Liver (tissue), 9 donors: Measurements from ENCODE around the gene IFNGR1. TPM values are rescaled to one million over a fixed set of nuclear protein-coding genes. Genes with fewer than 3 reads are reported as not detected.
A peak's percentile ranks its signal among the peaks of the same experiment; 100 is the strongest.

Experiments used
- DNase-seq: peaks from one replicate; pipeline ENCODE4 v3.0.0-alpha.2; 2017; ENCODE audit warnings: low spot score
- H3K27ac ChIP-seq, 2 donors: one replicate each; pipeline ENCODE4 v1.7.0; 2013; ENCODE audit warnings: inconsistent platforms in 2 of 2, low read length in 2 of 2, control low read depth in 1 of 2, low read depth in 1 of 2, mild to moderate bottlenecking in 1 of 2
- H3K27me3 ChIP-seq, 4 donors: one replicate each; pipeline versions ENCODE4 v1.6.1 to v1.7.0; 2013; ENCODE audit warnings: low read length in 3 of 4, inconsistent platforms in 1 of 4, mild to moderate bottlenecking in 1 of 4, moderate library complexity in 1 of 4; ENCODE audit not compliant: control insufficient read depth in 4 of 4, insufficient read depth in 4 of 4
- H3K36me3 ChIP-seq, 4 donors: one replicate each; pipeline versions ENCODE4 v1.6.1 to v1.7.0; 2013; ENCODE audit warnings: low read length in 3 of 4, mild to moderate bottlenecking in 3 of 4, low read depth in 1 of 4, moderate library complexity in 1 of 4; ENCODE audit not compliant: control insufficient read depth in 4 of 4, insufficient read depth in 3 of 4
- H3K4me1 ChIP-seq, 4 donors: one replicate each; pipeline versions ENCODE4 v1.6.1 to v1.7.0; 2013; ENCODE audit warnings: low read length in 3 of 4, mild to moderate bottlenecking in 3 of 4, moderate library complexity in 1 of 4; ENCODE audit not compliant: control insufficient read depth in 4 of 4, insufficient read depth in 4 of 4
- H3K4me3 ChIP-seq, 3 donors: one replicate each; pipeline versions ENCODE4 v1.6.1 to v1.7.0; 2013; ENCODE audit warnings: low read length in 3 of 3, control low read depth in 1 of 3, low read depth in 1 of 3, mild to moderate bottlenecking in 1 of 3
- H3K9ac ChIP-seq, 2 donors: one replicate each; pipeline ENCODE4 v1.7.0; 2013; ENCODE audit warnings: low read length in 2 of 2, mild to moderate bottlenecking in 2 of 2, moderate library complexity in 2 of 2, control low read depth in 1 of 2, low read depth in 1 of 2
- H3K9me3 ChIP-seq, 4 donors: one replicate each; pipeline versions ENCODE4 v1.6.1 to v1.7.0; 2013; ENCODE audit warnings: low read length in 3 of 4; ENCODE audit not compliant: control insufficient read depth in 4 of 4
- ATF3 ChIP-seq: IDR thresholded peaks from 2 replicates; pipeline ENCODE4 v1.6.1; 2016; ENCODE audit warnings: antibody characterized with exemption
- CTCF ChIP-seq: fragments of 150-350 bp; IDR thresholded peaks from 2 replicates; pipeline ENCODE4 v1.5.1; 2017; ENCODE audit warnings: improper control_type of control experiment, low read depth, low read length; ENCODE audit not compliant: missing input control
- EGR1 ChIP-seq, 2 donors: IDR thresholded peaks; 2 replicates each; pipeline ENCODE4 v1.6.1; 2016 to 2018; ENCODE audit warnings: antibody characterized with exemption in 2 of 2, low read depth in 2 of 2
- FOXA1 ChIP-seq: IDR thresholded peaks from 2 replicates; pipeline ENCODE4 v1.6.1; 2016; ENCODE audit warnings: antibody characterized with exemption
- FOXA2 ChIP-seq: IDR thresholded peaks from 2 replicates; pipeline ENCODE4 v1.6.1; 2016; ENCODE audit warnings: antibody characterized with exemption
- GABPA ChIP-seq, 2 donors: IDR thresholded peaks in 1 of 2; conservative IDR thresholded peaks in 1 of 2; 2 replicates each; pipeline ENCODE4 v1.6.1; 2016; ENCODE audit warnings: antibody characterized with exemption in 2 of 2, mild to moderate bottlenecking in 1 of 2, moderate library complexity in 1 of 2
- HNF4A ChIP-seq, 2 donors: conservative IDR thresholded peaks; 2 replicates each; pipeline ENCODE4 v1.6.1; 2016; ENCODE audit warnings: antibody characterized with exemption in 2 of 2, mild to moderate bottlenecking in 2 of 2
- HNF4G ChIP-seq: IDR thresholded peaks from 2 replicates; pipeline ENCODE4 v1.6.1; 2016; ENCODE audit warnings: antibody characterized with exemption
- JUND ChIP-seq, 2 donors: IDR thresholded peaks; 2 replicates each; pipeline ENCODE4 v1.6.1; 2016; ENCODE audit warnings: antibody characterized with exemption in 2 of 2
- NR2F2 ChIP-seq: IDR thresholded peaks from 2 replicates; pipeline ENCODE4 v1.6.1; 2016; ENCODE audit warnings: antibody characterized with exemption
- RAD21 ChIP-seq, 2 donors: IDR thresholded peaks; 2 replicates each; pipeline ENCODE4 v1.6.1; 2016; ENCODE audit warnings: antibody characterized with exemption in 2 of 2, mild to moderate bottlenecking in 2 of 2
- REST ChIP-seq: IDR thresholded peaks from 2 replicates; pipeline ENCODE4 v1.6.1; 2016; ENCODE audit warnings: antibody characterized with exemption, mild to moderate bottlenecking
- SP1 ChIP-seq: IDR thresholded peaks from 2 replicates; pipeline ENCODE4 v1.6.1; 2018; ENCODE audit warnings: antibody characterized with exemption, mild to moderate bottlenecking
- TAF1 ChIP-seq: conservative IDR thresholded peaks from 2 replicates; pipeline ENCODE4 v1.6.1; 2016; ENCODE audit warnings: antibody characterized with exemption, mild to moderate bottlenecking
- YY1 ChIP-seq: IDR thresholded peaks from 2 replicates; pipeline ENCODE4 v1.6.1; 2016; ENCODE audit warnings: antibody characterized with exemption, mild to moderate bottlenecking
- ZBTB33 ChIP-seq: IDR thresholded peaks from 2 replicates; pipeline ENCODE4 v1.6.1; 2016; ENCODE audit warnings: antibody characterized with exemption
- WGBS: extraction: QIAGEN DNeasy Blood & Tissue Kit; methylation state at CpG from one replicate; pipeline ENCODE4 v1.1.7; 2013; 5-methylcytosine and 5-hydroxymethylcytosine counted together
- polyA plus RNA-seq, 2 donors: library from polyadenylated mRNA; stranded (reverse) in 1 of 2; unstranded in 1 of 2; fragments of 200-250 nt in 1 of 2; fragments of >200 nt in 1 of 2; fragmentation: Nextera tagmentation in 1 of 2; extraction: Ambion mirVana in 1 of 2; gene quantifications; one replicate each; pipeline versions ENCODE4 v1.2.1 to v1.2.3, GENCODE V29; 2013 to 2015
- total RNA-seq, 2 donors: library from RNA; depleted of rRNA; stranded (reverse); fragments of >200 nt; gene quantifications; one replicate each; pipeline ENCODE4 v1.2.3, GENCODE V29; 2014
- TF ChIP-seq, protein P1 (sequence below): IDR thresholded peaks from 2 replicates; pipeline ENCODE4 v1.6.1; 2016; ENCODE audit warnings: antibody characterized with exemption
- donor health status: healthy.
- donor health status: healthy.
- donor health status: healthy.
- donor health status: healthy.
- donor health status: healthy.

IFNGR1 gene
- total and polyA plus RNA-seq, 4 donors: 33.9 to 57.8 (median 39.0) TPM

DNA sequence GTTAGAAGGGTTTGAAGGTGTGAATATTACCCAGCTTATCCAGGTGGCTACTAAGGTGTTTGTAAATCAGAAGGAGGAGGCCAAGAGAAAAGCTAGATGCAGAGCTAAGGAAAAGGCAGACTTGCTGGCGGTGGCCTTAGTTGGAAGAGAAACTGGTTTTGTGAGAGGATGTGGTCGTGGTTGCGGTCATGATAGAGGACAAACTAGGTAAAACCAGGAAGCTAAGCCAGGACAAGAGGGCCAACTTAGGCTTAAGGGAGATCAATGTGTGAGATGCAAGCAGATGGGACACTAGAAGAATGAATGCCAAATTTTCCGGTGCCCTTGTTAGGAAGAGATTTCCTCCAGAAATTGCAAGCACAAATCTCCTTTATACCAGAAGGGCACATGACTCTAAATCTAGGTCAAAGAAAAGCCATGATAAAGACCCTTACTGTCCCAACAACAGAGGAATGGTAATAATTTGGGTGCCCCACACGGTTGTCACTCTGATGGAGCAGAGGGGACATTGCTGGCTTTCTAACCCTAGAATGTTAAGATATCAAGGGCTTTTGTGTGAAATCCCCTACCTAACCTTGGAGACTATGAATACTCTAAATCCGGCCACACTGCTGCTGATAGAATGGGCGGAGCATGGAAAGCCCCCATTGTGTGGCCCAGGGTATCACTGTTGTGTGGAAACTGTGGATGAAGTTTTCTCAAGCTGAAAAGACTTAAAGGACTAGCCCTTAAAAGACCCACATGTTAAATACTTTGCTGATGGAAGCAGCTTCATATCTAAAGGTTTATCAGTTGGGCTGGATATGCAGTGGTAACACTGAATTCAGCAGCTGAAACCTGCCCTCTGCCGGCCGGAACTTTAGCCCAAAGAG is 53.6 kb downstream of the IFNGR1 start:
- no peaks in the 10 kb centered on the region for H3K36me3 ChIP-seq
- H3K4me3 ChIP-seq: no peak overlapping the region
- no peak for TF ChIP-seq NR2F2
- no peak for TF ChIP-seq ATF3
- no peak for TF ChIP-seq GABPA (IDR thresholded peaks at IDR 0.05 in 1 of 2, conservative IDR thresholded peaks at IDR 0.05 in 1 of 2)
- TF ChIP-seq RAD21 (IDR thresholded peaks at IDR 0.05): peak; percentile 75 to 77
- TF ChIP-seq CTCF: peak; percentile 53
- H3K27me3 ChIP-seq: no peaks in the 10 kb centered on the region
- no peaks in the 10 kb centered on the region for H3K4me1 ChIP-seq
- no peak overlapping the region for H3K27ac ChIP-seq
- H3K9ac ChIP-seq: no peak overlapping the region
- H3K9me3 ChIP-seq: no peaks in the 10 kb centered on the region
- no peak for DNase-seq
- 80% methylated on average over 9 of the region's 9 CpGs for WGBS

DNA sequence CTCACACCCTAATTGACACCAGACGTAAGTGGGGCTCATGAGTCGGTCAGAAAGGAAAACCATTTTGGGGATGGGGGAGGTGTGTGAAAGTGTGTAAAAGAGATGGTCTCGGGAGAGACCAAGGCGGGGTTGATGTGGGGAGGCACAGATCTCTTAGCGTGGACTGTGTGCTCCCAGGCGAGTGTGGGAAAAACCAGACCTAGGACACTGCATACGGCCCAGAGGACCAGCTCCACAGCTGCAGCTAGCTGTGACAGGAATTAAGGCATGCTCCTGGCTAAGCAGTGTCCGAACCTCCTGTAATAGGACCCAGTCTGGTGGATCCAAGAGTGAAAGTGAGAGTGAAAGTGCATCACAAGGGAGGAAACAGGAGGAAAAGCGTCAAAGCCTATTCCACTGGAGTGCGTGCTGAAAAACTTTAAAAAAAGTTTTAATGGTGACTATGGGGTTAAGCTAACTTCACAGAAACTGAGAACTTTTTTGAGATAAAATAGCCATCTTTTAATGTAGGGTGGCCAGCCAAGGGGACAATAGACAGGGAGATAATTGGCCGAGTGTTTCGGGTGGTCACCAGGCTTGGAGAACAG is 55.4 kb downstream of the IFNGR1 start:
- H3K27me3 ChIP-seq: peaks cover 0 to 2% (median 0%) of the 10 kb centered on the region in 4 donors
- H3K4me1 ChIP-seq: no peaks in the 10 kb centered on the region
- H3K27ac ChIP-seq: no peak overlapping the region
- no peak overlapping the region for H3K4me3 ChIP-seq
- WGBS: 93% methylated on average over 12 of the region's 12 CpGs
- DNase-seq: no peak
- no peaks in the 10 kb centered on the region for H3K9me3 ChIP-seq
- no peak overlapping the region for H3K9ac ChIP-seq
- H3K36me3 ChIP-seq: no peaks in the 10 kb centered on the region
- no peak for TF ChIP-seq FOXA2
- no peak for TF ChIP-seq GABPA (IDR thresholded peaks at IDR 0.05 in 1 of 2, conservative IDR thresholded peaks at IDR 0.05 in 1 of 2)
- no peak for TF ChIP-seq ATF3
- TF ChIP-seq FOXA1: no peak
- TF ChIP-seq TAF1: no peak
- no peak for TF ChIP-seq EGR1 (IDR thresholded peaks at IDR 0.05; ENCODE audit: low read depth in 2 of 2)
- no peak for TF ChIP-seq CTCF
- TF ChIP-seq ZBTB33: no peak
- TF ChIP-seq HNF4G: no peak
- no peak for TF ChIP-seq YY1
- TF ChIP-seq, protein P1, sequence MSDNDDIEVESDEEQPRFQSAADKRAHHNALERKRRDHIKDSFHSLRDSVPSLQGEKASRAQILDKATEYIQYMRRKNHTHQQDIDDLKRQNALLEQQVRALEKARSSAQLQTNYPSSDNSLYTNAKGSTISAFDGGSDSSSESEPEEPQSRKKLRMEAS: no peak
- no peak for TF ChIP-seq NR2F2
- TF ChIP-seq HNF4A (conservative IDR thresholded peaks at IDR 0.05): no peak
- TF ChIP-seq REST: no peak
- TF ChIP-seq JUND (IDR thresholded peaks at IDR 0.05): no peak
- no peak for TF ChIP-seq SP1
- TF ChIP-seq RAD21 (IDR thresholded peaks at IDR 0.05): no peak
